GM21360 (cell line): Measurements from ENCODE around the gene TSPAN9.

ENCODE experiments used
- ATAC-seq: cut with Tn5 transposase; IDR thresholded peaks from one replicate; pipeline ENCODE4 v1.9.1; 2021; ENCODE audit warnings: mild to moderate bottlenecking, moderate library complexity; ENCODE audit not compliant: unreplicated experiment

TSPAN9 gene

GRCh38 chr12:3305904-3306619 is 228.9 kb downstream of the TSPAN9 start:
- no peak for ATAC-seq

DNA sequence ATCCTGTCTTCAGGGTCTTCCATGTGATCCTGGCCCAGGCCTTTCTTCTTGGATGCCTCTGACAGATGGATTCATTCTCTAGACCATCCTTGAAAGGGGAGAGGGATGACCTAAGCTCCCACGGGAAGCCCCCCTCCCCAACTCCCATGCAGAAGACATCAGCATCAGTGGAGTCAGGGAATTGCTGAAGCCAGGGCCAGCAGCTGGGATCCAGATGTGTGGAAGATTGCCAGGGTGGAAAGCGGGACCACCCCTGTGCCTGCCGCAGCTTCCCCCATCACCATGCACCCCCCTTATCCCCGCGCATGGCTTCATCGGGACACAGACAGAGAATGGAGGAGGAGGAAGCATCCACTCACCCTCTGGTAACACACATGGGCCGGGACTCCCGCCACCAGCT is 230.2 kb downstream of the TSPAN9 start:
- ATAC-seq: no peak

GRCh38 chr12:3308063-3308462 is 230.9 kb downstream of the TSPAN9 start:
- no peak for ATAC-seq

DNA sequence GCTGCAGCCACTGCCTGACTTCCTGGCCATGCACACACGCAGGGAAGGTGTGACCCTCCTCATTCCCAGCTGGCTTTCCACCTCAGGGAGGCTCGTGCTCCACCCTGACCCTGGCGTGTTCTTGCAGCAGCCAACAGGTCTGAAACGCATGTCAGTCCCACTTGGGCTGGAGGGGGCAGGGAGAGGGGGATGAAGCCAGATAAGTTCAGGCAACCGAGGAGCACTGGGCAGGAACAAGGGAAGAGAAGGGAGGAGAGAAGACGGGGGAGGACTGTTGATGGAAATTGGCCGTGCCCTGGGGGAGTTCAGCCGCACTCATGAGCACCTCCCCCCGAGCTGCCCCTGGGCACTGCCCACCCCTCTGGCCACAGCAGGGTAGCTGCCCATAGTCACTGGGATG is 231.4 kb downstream of the TSPAN9 start:
- ATAC-seq: no peak

- ATAC-seq: no peak
These were observed 232.6 kb downstream of the TSPAN9 start for GRCh38 chr12:3309805-3310204.

- no peak for ATAC-seq
These were observed 233.3 kb downstream of the TSPAN9 start for GRCh38 chr12:3310271-3311026.

DNA sequence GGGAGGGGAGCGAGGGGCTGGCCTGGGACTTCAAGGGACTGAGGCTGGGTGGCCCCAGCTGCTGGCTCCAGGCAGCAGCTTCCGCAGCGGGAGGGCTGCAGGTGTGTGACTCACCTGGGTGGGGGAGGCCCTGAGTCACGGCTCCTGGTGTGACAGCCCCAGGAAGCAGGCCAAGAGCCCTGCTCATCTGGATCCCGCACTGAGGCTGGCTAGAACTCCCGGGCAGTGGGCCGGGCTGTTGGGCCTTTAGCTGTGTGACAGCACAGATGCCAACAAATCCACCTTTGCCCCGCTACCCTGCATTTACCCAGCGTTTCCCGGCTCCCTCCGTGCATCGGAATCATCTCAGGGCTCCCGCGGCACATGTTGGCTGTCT is 233.8 kb downstream of the TSPAN9 start:
- ATAC-seq: no peak

- ATAC-seq: no peak
These were observed 234.4 kb downstream of the TSPAN9 start for GRCh38 chr12:3311491-3312103.

DNA sequence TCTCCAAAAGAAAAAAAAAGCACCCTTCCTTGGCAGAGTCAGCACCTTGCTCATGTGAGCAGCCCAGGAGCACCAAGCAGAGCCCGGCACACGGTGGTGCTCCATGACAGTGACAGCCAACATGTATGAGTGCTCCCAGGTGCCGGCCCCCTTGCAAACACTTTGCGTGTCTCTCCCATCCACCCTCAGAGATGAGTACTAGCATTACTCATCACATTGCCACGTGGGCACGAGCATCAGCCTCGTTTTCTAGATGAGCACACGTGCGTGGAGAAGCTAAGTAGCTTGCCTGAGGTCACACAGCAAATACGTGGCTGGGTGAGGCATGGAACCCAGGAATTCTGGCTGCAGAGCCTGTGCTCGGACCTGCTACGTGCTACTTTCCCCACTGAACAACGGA is 235.9 kb downstream of the TSPAN9 start:
- no peak for ATAC-seq

DNA sequence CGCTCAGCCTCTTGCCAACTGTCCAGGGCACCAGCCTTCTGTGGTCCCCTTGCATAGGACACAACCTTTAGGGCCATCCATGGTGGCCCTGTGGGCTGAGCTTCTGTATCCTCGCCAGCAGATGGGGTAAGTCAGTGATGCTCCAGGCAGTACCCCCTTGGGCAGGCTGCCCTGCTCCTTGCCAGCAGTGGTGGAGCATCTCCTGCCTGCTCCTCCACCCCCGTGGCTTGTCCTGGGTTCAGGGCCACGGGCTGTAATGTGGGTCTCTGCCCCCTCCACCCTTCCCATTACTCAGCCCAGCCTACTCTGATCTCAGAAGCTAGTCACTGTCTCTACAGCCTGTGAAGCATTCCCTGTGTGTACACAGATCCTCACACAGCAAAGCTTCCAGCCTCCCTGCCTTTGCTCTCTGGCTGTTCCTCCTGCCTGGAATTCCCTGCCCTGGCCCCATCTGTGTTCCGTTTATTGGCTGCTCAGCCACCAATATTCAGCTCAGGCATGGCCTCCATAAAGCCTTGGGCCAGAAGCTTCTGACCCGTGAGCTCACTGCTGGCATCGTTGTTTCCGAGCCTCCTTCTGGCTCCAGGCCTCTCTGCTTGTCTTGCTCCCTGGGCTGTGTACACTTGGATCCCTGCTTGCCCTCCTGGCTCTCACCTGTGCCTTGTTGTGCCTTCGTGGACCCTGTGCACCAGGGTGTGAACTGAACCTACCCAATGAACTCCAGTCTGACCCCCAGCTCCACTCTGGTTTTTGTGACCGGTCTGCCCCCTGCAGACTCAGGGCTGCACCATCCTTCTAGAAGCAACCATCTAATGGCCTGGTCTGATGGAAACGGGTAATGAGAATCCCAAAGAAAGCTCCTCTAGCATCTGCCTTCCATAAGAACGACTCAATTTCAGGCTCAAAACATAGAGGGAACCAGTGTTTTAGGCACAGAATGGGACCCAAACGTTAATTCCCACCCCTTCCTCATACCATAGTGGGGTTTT is 236.8 kb downstream of the TSPAN9 start:
- ATAC-seq: no peak

- ATAC-seq: no peak
These were observed 238.1 kb downstream of the TSPAN9 start for GRCh38 chr12:3315201-3315661.

DNA sequence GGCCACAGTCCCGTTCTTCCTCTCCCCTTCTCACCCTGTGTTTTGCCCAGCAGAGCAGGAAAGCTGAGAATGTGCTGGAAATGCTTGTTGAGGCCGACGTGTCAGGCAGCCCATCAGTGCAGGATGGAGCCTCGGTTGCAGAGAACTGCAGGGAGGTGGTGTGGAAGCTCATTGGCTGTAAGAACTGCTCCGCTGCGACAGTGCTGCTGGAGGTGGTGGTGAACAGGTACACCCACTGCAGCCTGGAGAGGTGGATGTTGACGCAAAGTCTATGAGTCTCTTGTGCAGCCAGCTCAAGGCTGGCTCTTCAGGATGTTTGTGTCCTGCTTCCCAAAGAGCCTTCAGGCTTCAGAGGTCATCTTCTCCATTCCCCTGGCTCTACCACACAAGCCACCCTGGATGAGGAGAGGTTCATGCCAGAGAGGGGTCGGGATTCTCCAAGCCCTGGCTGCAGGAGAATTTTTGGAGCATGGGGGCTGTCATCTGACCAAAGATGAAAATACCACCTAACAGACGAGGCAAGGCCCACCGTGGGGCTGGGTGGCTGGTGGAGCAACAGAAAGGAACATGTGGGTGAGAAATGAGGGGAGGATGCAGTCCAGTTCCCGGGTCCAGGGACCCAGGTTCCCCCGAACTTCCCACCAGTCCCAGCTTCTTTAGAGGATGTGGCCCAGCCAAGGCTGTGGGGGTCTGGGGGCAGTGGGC is 239.7 kb downstream of the TSPAN9 start:
- ATAC-seq: no peak

- ATAC-seq: no peak
These were observed 240.3 kb downstream of the TSPAN9 start for GRCh38 chr12:3317481-3317815.

- ATAC-seq: no peak
These were observed 240.8 kb downstream of the TSPAN9 start for GRCh38 chr12:3317841-3318501.

GRCh38 chr12:3319723-3320492 is 242.7 kb downstream of the TSPAN9 start:
- no peak for ATAC-seq

DNA sequence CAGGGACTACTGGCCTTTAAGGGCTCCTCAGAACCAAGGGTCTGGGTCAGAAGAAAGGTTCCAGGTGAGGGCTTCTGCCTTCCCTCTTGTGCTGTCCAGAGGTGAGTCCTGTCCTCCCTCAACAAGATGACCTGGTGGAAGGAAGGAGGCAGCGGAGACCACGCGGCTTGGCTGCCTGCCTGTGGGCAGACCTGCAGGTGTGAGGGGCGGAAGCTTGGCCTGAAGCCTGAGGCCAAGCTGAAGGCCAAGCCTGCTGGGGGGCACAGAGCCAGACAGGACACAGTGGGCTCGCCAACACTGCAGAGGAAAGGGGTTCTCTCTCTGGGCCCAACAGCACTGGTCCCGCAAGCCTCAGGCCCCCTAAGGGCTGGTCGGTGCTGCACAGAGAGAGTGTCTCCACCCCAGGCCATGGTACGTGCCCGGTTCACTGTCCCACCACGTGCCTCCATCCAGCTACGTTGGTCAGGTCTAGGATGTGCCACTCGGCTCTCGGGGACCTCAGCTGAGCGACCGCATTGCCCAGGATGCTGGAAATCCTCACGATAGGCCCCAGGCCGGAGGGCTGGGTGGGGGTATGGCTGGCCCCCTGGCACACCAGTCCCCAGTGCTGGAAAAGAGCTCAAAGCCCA is 243.8 kb downstream of the TSPAN9 start:
- ATAC-seq: no peak

DNA sequence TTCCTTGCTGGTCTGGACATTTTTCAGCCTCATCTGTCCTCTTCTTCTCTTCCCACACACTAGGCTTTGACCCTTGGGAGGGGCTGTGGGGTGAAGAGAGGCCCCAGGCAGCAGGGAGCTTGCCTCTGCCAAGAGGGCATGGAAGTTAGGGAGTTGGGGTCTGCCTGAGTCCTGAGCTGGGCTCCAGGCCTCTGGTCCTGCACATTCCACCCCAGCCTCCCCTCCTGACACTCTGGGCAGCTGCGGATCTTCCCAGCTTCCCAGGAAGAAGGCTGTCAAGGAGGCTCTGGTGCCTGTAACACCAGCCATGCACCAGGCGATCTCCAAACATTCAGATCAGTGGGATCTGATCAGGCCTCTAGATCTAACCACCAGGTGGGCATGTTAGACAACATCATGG is 244.7 kb downstream of the TSPAN9 start:
- no peak for ATAC-seq

GRCh38 chr12:3323002-3323685 is 246.0 kb downstream of the TSPAN9 start:
- no peak for ATAC-seq
